GM15510 (cell line): ENCODE measurements around the gene OSBPL1A.

ENCODE experiments used
- POLR2A ChIP-seq: IDR thresholded peaks from 3 replicates; pipeline ENCODE4 v1.6.1; 2011; ENCODE audit warnings: borderline replicate concordance; ENCODE audit not compliant: insufficient read length; ENCODE audit errors: extremely low read depth

Gene OSBPL1A

DNA sequence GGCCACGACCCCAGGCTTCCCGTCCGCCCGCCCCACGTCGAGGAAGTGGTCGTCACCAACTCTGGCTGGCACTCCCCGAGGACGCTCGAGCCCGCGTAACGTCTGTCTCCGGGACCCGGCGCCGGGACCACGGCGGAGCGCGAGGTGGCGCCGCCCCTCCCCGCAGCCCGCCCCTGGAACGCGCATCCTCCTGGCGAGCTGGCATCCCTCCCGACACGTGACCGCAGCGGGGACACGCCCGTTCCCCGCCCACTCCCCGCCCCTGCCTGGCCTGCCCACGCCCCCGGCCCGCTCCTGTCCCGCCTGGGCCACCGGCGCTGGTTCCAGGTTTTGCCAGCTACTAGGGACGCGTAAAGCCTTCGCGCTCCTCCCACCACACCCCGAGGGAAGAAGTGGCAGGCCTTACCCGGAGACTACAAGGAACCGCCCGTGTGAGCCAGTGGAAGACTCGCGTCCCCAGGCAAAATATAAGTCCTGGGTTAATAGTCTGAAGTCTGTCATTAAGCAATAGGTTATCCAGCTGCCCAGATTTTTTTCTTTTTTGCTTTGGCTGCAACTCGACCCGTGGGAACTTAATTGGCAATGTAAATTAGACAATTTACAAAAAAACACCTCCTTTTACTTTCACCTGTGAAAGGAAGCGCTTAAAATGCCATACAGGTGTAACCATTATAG lies at the start of gene OSBPL1A:
OSBPL1A (minus strand) TSS at position 131 of the 675 bp plus-strand sequence. CDS start 20,291 bp downstream, outside the sequence.
- TF ChIP-seq POLR2A, result no peak

DNA sequence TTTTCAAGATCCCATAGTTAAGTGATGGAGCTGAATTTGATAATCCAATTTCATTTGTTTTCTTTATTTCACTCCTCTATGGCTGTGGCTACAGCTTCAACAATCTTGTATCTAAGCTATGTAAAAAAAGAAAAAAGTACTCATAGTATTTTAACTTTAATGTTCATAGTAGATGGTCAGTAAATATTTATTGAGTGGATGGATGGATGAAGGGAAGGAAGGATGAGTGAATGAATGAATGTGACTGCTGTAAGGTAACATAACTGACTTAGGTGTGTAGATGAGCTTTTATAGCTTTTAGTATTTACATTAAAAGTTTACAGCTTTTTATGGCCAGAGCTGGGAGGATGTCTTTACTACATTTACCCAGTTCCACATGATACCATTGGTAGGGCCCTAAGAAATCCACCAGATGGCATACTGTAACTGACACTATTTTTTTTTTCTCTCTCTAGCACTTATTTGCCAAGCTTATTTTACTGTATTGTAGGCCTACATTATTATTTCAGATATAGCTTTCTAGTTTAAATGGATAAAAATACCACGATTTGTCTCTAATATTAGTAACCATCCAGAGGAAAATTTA lies 49.4 kb upstream of the OSBPL1A start:
- no peak for TF ChIP-seq POLR2A

DNA sequence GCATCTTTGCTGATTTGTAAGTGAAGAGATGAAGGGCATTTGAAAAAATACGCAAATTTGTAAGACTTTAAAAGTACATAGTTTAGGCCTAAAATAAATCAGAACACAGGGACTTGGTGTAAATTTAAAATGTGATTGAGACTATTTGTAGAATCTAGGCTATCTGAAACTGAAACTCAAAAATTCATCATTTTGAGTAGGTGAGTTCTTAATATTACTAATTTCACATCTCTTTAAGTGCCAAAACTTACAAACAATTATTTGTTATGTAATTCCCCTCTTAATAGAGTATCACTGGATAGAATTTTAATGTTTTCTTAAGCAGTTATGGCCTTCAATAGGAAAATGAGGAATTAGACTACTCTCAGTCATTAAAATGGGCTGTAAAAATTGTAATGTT lies 48.8 kb upstream of the OSBPL1A start:
- no peak for TF ChIP-seq POLR2A

DNA sequence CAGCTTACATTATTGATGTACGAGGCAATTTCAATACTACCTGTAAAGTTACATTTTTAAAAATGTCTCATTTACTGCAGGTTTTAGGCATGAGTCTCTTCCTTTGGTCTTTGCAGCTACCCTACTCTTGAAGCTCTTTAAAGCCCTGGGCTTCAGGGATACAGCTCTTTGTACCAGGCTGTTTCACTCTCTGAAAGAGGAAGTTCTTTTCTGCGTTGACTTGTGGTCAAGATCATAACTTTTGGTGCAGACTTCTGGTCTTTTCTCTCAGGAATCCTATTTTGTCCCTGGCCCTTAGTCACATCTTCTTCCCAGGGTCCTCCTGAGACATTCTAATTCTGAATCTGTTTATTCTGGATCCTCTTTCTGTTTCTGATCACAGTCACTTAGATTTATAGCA lies 46.2 kb upstream of the OSBPL1A start:
- no peak for TF ChIP-seq POLR2A

DNA sequence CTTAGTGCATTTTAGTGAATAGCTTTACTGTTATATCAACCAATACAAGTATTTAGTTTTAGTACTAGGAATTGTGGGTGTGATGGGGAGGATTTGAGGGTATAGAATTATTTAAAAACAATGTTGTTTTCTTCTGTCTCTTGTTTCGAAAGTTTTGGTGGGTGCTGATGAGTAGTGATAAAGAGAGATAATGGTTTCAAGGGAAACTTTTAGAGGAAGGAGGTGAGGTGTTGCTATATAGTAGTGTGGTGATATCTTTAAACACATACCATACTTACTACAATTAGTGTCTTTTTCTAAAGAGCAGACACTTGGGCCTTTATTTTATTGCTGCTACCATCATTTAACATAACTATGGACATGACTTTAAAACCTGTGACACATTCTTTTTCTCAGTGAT lies 39.3 kb upstream of the OSBPL1A start:
- no peak for TF ChIP-seq POLR2A

DNA sequence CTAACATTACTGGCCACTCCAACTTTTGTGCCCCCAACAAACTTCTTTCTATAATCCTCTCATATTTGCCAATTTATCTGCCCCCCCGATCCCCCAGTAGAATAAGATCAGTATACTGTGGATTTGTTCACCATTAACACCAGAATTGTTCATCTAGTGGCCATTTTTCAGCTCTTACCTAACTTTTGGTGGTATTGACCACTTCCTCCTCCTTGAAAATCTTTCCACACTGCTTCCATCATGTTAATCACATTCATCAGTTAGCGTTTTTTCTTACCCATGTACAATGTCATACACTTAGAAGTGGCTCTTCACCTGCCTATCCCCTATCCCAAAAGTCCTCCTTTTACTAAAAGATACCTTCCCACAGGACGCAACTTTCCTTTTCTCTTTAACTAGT lies 35.0 kb upstream of the OSBPL1A start:
- no peak for TF ChIP-seq POLR2A

DNA sequence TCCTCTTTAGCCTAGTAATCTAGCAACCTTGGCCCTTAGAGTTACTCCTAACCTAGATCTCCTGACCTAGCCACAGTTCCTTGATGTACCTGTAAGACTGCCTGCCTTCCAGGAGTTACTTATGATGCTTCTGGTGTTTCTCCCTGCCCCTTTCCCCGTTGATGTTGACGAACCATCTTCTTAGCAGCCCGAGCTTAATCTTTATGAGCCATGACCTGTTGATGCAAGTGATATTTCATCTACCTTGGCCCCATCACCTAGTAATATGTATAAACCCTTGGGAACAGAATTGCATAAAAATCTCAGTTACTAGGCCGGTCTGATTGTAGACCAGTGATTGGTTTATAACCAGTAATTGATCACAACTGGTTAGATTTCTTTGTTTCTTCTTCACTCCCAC lies 31.6 kb upstream of the OSBPL1A start:
- no peak for TF ChIP-seq POLR2A

DNA sequence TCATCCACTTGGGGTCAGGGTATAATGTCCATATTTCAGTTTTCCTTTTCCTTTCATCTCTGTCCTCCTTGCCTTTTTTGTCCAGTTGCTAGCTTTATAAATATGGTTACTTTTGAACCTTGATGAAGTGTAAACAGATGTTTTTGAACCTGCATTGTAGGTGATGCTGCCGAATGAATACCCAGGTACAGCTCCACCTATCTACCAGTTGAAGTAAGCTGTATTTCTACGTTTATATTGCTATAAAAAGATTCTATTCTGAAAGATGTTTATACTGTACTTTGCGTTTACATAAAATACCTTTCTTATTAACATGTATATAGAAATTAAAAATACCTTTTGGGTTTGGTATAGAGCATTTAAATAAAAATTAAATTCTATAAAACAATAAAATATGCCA lies 31.1 kb upstream of the OSBPL1A start:
- TF ChIP-seq POLR2A, result no peak

DNA sequence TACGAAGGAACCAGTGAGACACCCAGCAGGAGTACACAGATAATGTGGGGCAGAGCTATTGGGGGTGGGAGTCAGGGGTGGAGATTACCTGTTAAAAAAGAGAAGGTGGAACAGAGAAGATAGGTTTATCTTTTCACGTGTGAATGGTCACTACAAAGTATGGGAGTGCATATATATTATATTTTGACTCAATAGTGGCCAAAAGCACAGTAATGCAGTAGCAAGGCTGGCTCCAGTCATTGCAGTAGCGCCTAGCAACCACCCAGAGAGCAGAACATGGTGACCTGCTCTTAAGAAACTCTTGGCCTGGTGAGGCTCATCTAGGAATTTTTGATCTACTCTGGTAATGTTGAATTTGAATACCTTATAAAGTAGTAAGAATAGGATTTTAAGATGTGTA lies 29.9 kb upstream of the OSBPL1A start:
- TF ChIP-seq POLR2A, result no peak

DNA sequence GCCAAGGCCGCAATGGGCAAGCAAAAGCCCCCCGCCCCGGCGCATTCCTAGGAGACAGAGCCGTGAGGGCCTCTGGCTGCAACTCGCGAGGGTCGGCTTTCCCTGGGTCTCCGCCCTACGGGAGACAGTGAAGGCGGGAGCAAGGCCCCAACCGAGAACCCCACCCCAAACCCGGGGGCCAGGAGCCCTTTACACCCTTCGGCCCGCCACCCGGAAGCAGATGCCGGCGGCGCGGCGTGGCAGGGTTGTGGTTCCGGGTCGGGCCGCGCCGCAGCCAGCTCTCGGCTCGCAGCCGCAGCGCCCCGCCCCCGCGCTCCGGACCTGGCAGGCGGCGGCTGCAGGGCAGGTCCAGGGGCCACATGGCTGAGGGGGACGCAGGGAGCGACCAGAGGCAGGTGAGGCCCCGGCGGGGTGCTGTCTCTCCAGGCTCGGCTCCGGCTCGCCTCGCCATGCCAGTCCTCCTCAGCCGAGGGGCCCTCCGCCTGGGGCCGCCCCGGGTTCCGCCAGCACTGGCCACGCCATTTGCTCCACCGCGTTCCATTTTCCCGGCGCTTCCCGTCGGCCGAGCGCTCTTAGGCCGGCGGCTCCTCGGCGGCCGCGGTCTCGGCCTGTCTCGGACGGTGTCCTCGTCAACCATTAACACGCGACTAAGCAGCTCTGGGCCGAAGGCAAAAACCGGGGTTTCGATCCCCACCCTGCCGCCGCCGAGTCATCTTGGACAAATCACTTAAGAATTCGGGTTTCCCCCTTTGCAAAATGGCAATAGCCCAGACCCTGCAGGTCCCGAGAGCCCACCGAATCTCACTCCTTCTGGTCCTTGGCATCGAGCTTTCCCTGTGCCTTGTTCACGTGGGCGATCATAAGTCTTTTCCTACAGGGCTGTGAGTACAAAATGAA lies 29.0 kb upstream of the OSBPL1A start, which contains the start of gene IMPACT:
IMPACT (plus strand) TSS at position 273 of the 897 bp plus-strand sequence; CDS start at position 360, 87 bp downstream.
- peak; percentile 56 for TF ChIP-seq POLR2A

DNA sequence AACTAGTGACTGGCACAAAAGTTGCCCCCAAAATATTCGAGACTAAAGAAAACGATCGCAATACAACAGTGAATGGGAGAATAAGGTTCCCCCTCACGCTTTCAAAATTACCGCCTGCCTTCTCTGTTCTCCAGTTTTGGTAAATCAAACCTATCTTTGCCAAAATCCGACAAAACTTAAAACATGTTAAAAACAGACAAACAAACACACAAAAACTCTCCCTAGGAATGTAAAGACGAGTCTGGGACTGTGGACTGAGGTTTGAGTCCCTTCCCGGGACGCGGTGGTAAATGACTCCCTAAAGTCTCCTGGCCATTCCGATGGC lies 28.4 kb upstream of the OSBPL1A start:
- no peak for TF ChIP-seq POLR2A

DNA sequence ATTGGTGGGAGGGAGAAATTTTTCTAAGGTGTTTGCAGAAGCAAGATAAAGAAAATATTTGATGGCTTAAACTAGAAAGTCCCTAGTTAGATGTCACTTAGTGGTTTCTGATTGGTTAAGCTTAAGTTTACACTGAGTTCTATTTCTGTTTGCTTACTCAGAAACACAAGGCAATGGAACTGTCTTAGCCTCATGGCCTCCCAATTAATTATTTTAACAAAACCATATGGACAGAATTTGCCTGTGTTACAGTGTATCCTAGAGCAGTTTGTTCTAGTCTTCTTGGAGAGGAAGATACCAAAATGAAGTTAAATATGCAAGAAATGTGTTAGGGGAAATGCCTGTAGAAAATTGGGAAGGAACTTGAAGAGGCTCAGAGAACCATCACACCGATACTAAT lies 24.2 kb upstream of the OSBPL1A start:
- no peak for TF ChIP-seq POLR2A

DNA sequence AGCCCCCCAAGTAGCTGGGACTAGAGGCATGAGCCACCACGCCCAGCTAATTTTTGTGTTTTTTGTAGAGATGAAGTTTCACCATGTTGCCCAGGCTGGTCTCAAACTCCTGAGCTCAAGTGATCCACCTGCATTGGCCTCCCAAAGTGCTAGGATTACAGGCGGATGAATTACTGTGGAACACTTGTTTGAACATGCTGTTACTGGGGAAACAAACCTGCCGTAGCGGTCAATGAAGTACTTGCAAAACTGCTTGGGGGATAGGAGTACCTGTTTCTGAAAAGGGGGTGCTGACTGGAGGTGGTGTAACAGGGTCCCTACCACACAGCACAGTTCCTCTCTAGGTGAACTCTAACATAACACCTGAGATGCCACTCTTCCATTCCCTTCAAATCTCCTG lies 22.9 kb upstream of the OSBPL1A start:
- TF ChIP-seq POLR2A, result no peak

DNA sequence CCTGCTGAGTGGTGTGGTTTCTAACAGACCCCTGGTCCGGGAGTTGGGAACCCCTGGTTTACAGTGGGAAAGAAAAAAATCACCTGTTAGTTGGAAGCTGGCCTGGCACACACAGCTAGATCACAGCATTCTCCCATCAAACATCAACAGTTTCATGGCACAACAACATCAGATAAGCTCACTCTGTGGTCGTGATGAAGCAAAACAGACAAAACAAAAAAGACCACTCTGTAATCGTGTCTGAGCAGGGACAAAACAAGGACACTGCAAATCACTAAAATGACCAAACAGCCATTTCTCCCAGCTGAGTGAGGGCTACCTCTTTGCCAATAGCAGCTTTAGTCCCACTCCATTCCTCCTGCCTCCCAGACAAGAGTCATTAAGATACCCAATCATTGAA lies 19.9 kb upstream of the OSBPL1A start:
- TF ChIP-seq POLR2A, result no peak

DNA sequence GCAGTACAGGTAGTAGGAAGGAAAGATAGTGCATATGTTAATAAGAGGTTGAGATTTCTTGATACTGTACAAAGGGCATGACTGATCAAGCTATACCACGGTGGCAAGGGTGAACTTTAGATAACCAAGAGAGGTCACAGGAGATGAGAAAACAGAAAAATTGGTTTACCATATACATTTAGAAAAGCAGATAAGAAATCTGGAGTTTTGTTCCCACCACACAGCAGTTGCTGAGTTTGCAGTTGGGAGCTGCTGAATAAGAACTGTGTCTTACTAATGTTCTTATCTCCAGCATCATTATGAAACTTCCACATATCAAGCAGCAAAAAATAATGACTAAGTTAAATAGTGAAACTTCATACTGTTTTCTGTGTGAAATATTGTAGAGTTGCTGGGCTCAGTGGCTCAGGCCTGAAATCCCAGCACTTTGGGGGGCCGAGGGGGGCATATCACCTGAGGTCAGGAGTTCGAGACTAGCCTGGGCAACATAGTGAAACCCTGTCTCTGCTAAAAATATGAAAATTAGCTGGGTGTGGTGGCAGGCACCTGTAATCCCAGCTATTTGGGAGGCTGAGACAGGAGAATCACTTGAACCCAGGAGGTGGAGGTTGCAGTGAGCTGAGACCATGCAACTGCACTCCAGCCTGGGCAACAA lies 16.9 kb upstream of the OSBPL1A start:
- no peak for TF ChIP-seq POLR2A
